Fibroblast of pulmonary artery (primary cell): Measurements from ENCODE around the gene VDAC1.
A peak's percentile ranks its signal among the peaks of the same experiment; 100 is the strongest.

Experiments used
- DNase-seq: peaks from one replicate; pipeline ENCODE4 v3.0.0-alpha.2; 2010; ENCODE audit warnings: low read depth
- H3K4me3 ChIP-seq: replicated peaks from 2 replicates; pipeline ENCODE4 v1.5.1; 2011; ENCODE audit warnings: low read depth, mild to moderate bottlenecking, control low read depth, low read length, moderate library complexity
- TF ChIP-seq, protein P1 (sequence below): IDR thresholded peaks from 2 replicates; pipeline ENCODE4 v1.5.1; 2011; ENCODE audit warnings: mild to moderate bottlenecking, control low read depth, low read length, inconsistent platforms; ENCODE audit errors: missing control alignments

VDAC1 gene

DNA sequence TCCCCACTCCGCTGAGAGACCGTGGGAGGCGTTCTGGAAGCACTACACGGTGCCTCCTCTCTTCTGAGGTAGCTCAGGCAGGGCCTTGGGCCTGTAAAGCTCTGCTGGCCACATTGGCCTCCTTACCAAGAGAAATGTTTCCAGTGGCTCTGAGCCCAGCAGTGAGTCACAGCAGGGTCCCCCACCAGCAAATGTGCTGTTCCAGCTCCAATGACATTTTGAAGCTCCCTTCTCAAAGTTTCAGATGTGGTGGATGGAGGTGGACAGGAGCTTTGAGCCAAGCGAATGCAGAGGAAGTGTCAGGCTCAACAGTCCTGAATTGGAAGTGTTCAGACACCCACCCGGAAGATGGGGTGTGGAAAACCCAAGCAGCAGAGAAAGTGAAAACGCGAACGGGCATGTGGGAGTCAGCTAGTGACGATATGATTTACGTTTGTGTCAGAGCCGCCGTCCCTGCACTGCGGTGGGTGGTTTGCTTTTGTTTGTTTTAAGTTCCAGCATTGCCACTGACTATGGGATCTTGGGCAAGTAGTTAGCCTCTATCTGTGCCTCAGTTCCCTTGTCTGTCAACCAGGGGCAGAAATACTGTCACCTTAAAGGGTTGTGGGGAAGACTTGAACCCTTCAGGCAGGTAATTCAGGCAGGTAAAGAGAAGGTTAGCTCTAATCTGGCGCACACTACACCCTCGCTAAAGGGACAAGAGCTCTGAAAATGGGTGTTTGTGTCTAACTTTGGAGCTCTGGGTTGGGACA is 74.5 kb downstream of the VDAC1 start:
- DNase-seq: peak; percentile 55
- TF ChIP-seq, protein P1, sequence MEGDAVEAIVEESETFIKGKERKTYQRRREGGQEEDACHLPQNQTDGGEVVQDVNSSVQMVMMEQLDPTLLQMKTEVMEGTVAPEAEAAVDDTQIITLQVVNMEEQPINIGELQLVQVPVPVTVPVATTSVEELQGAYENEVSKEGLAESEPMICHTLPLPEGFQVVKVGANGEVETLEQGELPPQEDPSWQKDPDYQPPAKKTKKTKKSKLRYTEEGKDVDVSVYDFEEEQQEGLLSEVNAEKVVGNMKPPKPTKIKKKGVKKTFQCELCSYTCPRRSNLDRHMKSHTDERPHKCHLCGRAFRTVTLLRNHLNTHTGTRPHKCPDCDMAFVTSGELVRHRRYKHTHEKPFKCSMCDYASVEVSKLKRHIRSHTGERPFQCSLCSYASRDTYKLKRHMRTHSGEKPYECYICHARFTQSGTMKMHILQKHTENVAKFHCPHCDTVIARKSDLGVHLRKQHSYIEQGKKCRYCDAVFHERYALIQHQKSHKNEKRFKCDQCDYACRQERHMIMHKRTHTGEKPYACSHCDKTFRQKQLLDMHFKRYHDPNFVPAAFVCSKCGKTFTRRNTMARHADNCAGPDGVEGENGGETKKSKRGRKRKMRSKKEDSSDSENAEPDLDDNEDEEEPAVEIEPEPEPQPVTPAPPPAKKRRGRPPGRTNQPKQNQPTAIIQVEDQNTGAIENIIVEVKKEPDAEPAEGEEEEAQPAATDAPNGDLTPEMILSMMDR: no peak
- H3K4me3 ChIP-seq: no peak overlapping the region

DNA sequence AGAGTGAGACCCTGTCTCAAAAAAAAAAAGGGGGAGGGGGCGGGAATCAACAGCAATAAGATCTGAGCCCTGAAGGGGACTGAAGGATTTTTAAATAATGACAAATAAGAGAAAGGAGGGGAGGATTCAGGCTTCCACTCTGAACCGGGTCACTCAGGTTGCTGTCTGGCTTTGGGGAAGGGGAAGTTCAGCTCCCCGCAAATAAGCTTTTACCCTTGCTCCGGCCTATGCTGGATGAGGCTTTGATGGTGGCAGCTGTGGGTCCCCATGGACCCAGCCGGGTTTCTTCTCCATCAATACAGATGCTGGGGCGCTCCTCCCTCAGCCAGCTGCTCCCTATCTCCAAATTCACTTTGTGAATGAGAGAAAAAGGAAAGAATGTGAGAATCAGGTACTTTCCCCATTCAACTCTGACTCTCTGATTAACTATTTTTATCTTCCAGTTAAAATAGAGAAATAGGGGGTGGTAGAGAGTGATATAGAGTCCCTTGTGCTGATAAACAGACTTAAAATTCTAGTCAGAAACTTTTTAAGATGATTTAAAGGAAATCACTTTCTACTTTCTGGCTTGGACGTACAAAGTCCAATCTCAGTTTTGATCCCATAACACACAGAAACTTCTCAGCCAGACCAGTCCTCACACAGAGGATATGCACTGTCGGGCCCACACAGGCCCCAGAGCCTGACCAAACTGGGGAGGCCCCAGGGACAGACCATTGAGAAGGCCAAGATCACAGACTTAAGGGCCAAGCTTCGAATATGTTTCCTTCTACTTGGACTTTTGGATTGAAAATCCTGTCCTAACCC is 76.0 kb downstream of the VDAC1 start:
- TF ChIP-seq, protein P1: no peak
- H3K4me3 ChIP-seq: no peak overlapping the region
- no peak for DNase-seq

DNA sequence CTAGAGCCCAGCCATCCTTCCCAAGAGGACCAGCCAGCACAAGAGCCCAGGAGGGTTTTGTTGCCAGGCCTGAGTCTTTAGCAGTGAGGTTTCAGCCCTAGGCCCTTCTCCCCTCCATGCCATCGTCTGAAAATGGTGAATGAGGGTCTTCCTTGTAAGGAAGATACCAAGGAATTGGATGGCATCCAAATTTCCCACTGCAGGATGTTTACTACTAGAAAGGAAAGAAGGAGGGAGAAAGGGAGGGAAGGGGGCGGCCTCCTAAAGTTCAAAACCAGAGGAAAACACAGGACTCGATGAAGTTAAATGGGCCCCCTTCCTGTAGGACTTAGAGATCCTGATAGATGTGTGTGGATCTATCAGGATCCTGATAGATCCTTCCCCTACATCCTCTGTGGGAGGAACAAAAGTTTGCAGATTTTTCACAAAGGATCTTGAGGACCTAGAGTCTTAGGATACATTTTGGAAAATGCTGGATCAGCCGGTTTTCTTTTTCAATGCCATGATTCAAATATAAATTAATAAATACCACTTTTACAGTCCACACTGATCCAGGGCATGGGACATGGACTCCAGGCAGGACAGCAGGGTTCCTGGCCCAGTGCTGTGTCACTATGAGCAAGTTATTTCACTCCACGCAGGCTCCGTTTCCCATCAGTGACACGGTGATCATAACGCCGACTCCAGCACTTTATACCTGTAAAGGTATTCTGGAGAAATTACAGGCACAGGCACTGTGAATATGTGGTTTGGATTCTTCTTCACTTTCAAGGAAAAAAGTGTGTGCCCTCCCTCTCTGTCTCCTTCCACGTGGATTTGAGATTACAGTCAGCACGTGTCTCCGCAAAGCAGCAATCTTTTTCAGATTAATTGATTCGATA is 77.2 kb downstream of the VDAC1 start:
- TF ChIP-seq, protein P1: no peak
- DNase-seq: no peak
- H3K4me3 ChIP-seq: no peak overlapping the region

DNA sequence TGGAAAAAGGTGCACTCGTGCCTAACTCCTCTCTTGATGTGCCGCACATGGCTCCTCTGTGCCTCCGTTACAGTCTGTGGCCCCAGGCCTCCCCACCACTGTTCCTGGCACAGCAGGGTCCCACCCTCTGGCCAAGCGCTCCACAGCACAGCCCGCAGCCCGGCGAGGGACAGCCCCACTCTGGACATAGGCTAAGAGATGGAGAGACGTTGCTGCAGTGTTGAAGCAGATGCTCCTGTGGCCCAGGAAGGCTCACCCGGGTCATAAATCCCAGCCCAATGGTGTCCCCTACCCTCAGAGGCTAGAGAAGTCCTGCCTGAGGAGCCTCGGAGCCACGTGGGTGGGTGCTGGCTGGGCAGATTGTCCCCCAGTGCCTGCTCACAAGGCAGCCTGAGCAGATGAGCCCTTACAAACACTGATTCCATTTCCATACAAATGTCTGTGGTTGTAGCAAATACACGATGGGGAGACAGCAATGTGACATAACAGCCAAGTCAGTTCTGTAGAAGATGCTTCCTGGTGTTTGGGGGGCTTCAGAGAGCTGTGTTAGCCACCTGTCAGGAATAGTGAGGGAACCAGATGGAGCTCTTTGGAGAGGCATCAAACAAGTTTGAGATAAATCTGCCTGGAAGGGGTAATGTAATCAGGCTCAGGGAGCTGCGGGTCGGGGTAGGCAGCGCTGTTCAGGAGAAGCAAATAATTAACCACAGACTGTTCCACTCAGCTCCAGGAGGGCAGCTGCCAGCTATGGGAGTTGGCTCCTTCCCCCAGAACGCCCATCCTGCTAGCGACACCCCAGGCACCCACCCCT is 78.1 kb downstream of the VDAC1 start:
- DNase-seq: no peak
- TF ChIP-seq, protein P1: no peak
- no peak overlapping the region for H3K4me3 ChIP-seq

DNA sequence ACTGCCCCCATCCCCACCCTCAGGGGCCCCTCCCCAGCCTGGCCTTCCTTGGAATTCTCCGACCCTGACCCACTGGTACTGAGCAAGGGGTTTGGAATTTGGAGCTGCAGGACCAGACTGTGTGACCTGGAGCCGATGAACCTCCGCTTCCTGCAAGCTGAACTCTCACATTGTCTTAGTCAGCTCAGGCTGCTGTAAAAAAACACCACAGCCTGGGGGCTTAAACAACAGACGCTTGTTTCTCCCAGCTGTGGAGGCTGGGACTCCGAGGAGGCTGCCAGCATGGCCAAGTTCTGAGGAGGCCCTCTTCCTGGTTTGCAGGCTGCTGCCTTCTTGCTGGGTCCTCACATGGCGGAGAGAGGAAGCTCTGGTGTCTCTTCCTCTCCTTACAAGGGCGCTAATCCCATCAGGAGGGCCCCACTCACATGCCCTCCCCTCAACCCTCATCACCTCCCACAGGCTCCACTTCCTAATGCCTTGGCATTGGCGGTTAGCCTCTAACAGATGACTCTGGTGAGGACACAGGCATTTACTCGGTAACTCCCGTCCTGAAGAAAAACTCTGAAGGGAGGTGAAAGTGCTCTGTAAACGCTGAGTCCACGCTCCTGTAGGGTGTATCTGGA is 78.8 kb downstream of the VDAC1 start:
- TF ChIP-seq, protein P1: no peak

DNA sequence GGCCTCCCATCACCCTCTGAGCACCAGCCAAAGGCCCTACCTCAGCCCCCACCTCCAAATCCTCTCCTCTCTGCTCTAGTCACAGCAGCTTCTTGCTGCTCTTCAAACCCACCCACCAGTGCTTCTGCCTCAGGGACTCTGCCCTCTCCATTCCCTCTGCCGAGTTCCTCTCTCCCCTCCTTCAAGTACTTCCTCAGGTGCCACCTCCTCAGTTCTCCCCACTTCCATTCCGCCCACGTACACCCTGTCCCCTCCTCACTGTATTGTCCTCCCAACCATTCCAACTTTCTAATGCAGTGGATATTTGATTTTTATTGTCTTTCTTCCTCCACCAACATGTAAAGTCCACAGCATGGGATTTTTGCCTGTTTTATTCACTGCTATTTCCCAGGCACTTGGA is 79.5 kb downstream of the VDAC1 start:
- H3K4me3 ChIP-seq: no peak overlapping the region
- no peak for DNase-seq
- TF ChIP-seq, protein P1: no peak

More for the DNA sequence above, 78.8 kb downstream of the VDAC1 start:
- no peak overlapping the region for H3K4me3 ChIP-seq
- DNase-seq: no peak
